NCI-H2227 (cell line): ENCODE data around the gene ZNF423.

Source experiments
- DNase-seq: peaks from one replicate; lab custom pipeline; 2025; ENCODE audit not compliant: unreplicated experiment; lab: John Stamatoyannopoulos, UW

Gene ZNF423

GRCh38 chr16:49488336-49488735, 367.6 kb downstream of the ZNF423 start:
- DNase-seq, result no peak

- DNase-seq, result no peak
These were observed 368.2 kb downstream of the ZNF423 start for GRCh38 chr16:49487746-49488145.

GRCh38 chr16:49486400-49486799, 369.5 kb downstream of the ZNF423 start:
- DNase-seq, result no peak

GRCh38 chr16:49485663-49486062, 370.2 kb downstream of the ZNF423 start:
- DNase-seq, result no peak

- DNase-seq, result no peak
These were observed 371.0 kb downstream of the ZNF423 start for GRCh38 chr16:49484936-49485335.

GRCh38 chr16:49484451-49484849, 371.5 kb downstream of the ZNF423 start:
- no peak for DNase-seq

- DNase-seq, result no peak
These were observed 372.1 kb downstream of the ZNF423 start for GRCh38 chr16:49483651-49484450.

- DNase-seq, result no peak
These were observed 372.7 kb downstream of the ZNF423 start for GRCh38 chr16:49483251-49483650.

- no peak for DNase-seq
These were observed 373.2 kb downstream of the ZNF423 start for GRCh38 chr16:49482690-49483089.

- DNase-seq, result no peak
These were observed 377.3 kb downstream of the ZNF423 start for GRCh38 chr16:49478616-49479015.

- DNase-seq, result no peak
These were observed 377.8 kb downstream of the ZNF423 start for GRCh38 chr16:49478107-49478506.

- DNase-seq, result no peak
These were observed 378.5 kb downstream of the ZNF423 start for GRCh38 chr16:49477250-49477895.

- DNase-seq, result no peak
These were observed 381.2 kb downstream of the ZNF423 start for GRCh38 chr16:49474741-49475140.

- no peak for DNase-seq
These were observed 382.1 kb downstream of the ZNF423 start for GRCh38 chr16:49473773-49474172.

GRCh38 chr16:49473131-49473530, 382.8 kb downstream of the ZNF423 start:
- no peak for DNase-seq

GRCh38 chr16:49472598-49472997, 383.3 kb downstream of the ZNF423 start:
- no peak for DNase-seq

- no peak for DNase-seq
These were observed 384.7 kb downstream of the ZNF423 start for GRCh38 chr16:49471038-49471727.

- DNase-seq, result no peak
These were observed 385.4 kb downstream of the ZNF423 start for GRCh38 chr16:49470513-49470991.

- DNase-seq, result no peak
These were observed 385.9 kb downstream of the ZNF423 start for GRCh38 chr16:49469930-49470451.

- DNase-seq, result no peak
These were observed 386.6 kb downstream of the ZNF423 start for GRCh38 chr16:49469311-49469670.

- DNase-seq, result no peak
These were observed 387.2 kb downstream of the ZNF423 start for GRCh38 chr16:49468611-49469310.
